Activated CD4-positive, CD25-positive, alpha-beta regulatory T cell treated with anti-CD3 and anti-CD28 coated beads, Interleukin-2, amount 50 U/mL, for 24 hours (primary cell): ENCODE data around the gene OR4C15.

Experiments used
- ATAC-seq, 2 donors: fragments of 150-1000 bp; cut with Tn5 transposase; one replicate each; pipeline ENCODE4 v1.10.0; 2021; ENCODE audit warnings: mild to moderate bottlenecking in 1 of 2, moderate library complexity in 1 of 2

OR4C15 gene

GRCh38 chr11:55554169-55554568, at the start of gene OR4C15:
Gene OR4C15 (plus strand): TSS chr11:55554469. CDS start chr11:55554469, 0 bp downstream.
- ATAC-seq, result no peak

GRCh38 chr11:55571828-55572227, 17.6 kb downstream of the OR4C15 start, which contains the start of gene OR4C16:
Gene OR4C16 (plus strand): TSS chr11:55572128. CDS start chr11:55572128, 0 bp downstream.
- ATAC-seq, result no peak

- ATAC-seq, result no peak
Measured at GRCh38 chr11:55572548-55572947, 18.3 kb downstream of the OR4C15 start.
